HG02981 (cell line): ENCODE measurements around the gene RIPK4.

Source experiments
- ATAC-seq: cut with Tn5 transposase; IDR thresholded peaks from one replicate; pipeline ENCODE4 v1.9.1; 2021; ENCODE audit warnings: mild to moderate bottlenecking, moderate library complexity; ENCODE audit not compliant: unreplicated experiment

RIPK4 gene

DNA sequence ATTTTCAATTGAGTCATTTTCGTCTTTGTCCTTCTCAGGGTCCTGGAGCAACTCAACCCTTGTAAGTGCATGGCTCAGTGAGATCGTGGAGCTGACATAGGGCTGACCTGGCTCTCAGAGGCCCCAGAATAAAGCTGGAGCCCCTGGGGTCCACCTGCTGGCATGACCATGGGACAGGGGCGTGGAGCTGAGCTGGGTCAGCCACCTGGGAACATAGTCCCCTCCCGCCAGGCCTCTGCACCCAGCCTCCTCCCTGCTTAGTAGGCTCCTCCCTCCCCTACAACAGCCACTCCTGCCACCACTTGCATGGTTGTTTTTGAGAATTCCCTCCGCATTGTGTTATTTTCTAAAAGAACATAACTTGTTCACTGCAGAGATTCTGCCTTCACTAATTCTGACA lies 3.1 kb upstream of the RIPK4 start:
- no peak for ATAC-seq

DNA sequence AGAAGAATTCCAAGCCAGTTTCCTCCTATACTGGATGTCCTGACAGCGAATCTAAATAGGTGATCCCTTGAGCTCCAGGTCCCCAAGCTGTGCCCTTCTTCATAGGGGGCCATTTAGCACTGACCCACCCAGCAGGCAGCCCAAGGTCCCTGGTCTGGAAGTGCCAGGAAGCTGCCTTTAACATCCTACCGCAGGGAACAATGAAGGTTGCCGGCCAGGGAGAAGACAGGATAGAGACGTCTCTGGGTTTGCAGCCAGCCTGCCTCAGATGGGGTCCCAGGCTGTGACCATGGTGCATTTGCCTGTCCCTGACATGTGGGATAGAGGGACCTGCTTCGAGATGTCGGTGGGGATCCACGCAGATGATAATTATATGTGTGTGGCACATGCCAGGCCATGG lies 2.7 kb upstream of the RIPK4 start:
- ATAC-seq: no peak

DNA sequence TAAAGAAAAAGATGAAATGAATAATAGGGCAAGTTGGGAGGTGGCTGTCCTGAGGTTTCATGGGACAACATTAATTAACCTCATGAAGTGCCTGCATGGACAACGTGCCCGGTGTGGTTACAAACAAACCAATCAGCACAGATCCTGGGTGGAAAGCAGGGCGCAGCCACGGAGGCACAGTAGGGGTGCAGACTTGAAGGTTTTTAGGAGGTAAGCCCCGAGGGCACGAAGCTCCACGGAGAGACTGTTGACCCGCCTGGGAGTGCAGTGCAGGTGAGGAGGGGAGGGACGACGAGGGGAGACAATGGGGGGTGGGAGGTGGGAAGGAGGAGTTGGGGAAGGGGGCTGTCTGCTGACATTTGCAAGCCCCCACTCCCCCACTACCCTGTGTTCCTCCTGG lies 2.3 kb upstream of the RIPK4 start:
- ATAC-seq: no peak

GRCh38 chr21:41768437-41769042 lies 1.7 kb upstream of the RIPK4 start:
- ATAC-seq: no peak

DNA sequence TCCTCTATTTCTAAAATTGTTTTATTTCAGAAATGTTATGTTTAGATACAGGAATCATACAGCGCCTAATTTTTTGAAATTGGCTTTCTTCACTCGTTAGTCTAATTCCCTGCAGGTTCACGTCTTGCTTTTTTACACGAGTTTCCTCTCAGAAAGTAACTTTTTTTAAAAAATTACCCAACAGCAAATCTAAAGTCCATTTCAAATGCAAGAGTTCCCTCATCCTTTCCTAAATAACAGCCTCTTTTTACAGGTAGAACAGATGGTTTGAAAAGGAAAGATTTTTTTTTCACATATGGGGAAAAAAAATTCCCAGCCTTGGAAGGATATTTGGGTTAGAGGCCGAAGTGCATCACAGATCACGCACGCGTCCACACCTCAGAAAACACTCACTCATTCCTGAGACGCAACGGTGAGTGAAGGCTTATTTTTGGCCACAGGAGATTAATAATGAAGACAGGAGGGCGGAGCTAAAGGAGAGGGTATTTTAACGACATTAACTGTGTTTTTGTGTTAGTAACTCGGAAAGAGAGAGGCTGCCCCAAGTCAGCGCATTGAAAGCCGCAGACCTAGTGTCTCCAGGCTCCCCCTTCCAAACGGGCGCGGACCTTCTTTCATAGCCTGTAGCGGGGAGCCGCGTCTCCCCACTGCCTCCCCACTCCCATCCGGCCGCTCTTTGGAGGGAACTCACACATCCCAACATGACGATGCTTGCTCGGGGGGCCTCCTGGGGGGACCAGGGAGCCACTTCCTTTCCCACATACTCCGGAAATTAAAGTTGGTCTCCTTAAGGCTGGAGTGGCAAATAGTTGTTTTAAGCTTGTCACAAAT lies 969 bp upstream of the RIPK4 start:
- ATAC-seq: no peak

DNA sequence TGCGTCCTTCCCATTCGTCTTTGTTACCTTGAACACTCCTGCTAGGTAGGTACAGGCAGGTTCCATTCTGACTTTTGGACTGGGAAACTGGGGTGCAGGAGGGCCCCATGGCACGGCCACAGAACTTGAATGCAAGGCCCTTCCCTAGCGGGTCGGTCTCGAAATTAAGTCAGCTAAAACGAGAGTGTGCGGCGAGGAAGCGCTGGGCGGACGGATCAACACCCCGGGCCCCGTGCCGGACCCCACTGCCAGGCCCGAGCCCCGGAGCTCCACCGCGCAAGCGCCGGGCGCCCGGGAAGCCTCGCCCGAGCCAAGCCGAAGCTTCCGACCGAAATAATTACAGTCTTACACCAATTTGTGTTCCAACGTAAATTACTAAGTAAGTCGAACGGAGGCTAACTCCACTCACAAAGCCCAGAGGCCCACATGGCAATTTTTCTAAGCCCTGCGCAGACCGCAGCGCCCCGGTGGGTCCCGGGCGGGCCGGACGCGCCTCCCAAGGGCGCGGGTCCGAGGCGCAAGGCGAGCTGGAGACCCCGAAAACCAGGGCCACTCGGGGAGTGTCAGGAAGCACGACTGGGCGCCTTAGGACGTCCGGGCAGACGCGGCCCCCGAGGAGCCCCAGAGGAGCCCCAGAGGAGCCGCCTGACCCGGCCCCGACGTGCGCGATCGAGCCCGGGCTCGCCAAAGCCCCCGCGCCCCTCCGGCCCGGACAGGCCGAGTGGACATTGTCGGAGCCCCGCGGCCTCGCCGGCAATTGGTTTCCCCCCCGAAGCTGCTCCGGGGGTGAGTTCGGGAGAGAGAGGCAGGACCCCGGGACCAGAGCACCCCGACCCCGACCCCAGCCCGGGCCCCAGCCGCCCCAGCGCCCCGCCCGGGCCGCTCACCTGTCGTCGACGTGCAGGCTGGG lies 624 bp downstream of the RIPK4 start:
- no peak for ATAC-seq

DNA sequence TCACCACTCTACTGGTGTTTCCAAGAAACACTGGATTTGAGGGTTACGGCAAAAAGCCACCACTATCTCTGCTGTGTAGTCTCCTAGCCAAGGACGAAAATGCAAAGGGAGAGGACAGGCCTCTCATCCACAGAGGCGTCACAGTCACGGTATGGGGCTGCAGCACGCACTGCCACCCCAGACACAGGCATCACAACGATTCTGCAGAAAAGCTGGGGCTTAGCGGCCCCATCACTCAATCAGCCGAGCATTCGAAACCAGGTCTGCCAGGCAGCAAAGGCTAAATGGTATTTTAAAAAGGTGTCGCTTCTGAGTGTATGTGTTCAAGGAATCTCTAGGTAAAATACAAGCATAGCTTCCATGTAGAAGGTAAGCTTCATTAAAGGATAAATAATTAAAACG lies 1.4 kb downstream of the RIPK4 start:
- ATAC-seq: no peak

- no peak for ATAC-seq
Measured at GRCh38 chr21:41764558-41765419, 2.1 kb downstream of the RIPK4 start.

- ATAC-seq: no peak
Measured at GRCh38 chr21:41763996-41764395, 2.9 kb downstream of the RIPK4 start.

DNA sequence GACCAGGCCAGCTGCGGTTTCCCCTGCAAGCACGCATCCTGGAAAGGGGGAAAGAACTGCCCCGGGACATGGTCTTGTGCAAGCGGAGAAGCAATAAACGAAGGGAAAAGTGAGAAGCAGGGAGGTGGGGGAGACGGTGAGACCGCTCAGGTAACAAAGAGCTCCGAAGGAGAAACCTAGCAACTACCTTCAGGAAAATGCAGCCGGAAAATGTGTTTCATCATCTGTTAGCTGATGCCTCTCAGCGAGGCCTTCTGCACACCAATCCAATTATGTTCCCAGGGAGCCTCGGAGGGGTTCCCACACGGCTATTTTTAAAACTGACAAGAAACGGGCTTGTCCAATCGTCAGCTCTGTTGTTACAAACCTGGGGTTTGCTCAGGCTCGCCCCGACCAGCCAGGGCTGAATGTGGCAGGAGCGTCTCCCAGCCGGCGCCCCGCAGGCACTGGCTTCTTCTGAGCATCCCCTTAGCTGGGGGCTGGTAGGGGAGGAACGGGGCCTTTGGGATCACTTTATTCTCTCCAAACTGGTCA lies 3.4 kb downstream of the RIPK4 start:
- no peak for ATAC-seq

DNA sequence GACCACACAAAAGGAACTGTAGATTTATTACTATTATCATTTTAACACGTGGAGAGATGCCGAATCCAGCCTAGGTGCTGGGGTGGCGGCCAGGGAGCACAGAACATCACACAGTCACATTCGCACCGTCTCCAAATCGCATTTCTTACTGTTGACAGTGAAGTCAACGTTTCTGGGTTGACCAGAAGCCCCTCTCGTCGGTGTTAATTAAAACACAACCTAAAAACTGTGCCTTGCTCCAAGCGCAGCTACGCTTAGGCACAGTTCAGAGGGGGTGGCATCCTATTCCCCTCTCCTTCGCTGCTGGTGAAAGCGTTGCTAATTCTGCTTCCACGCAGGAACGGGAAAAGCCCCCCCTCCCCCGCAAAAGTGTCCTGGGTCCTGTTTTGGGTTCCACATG lies 4.1 kb downstream of the RIPK4 start:
- ATAC-seq: no peak

GRCh38 chr21:41761934-41762635 lies 4.8 kb downstream of the RIPK4 start:
- no peak for ATAC-seq

DNA sequence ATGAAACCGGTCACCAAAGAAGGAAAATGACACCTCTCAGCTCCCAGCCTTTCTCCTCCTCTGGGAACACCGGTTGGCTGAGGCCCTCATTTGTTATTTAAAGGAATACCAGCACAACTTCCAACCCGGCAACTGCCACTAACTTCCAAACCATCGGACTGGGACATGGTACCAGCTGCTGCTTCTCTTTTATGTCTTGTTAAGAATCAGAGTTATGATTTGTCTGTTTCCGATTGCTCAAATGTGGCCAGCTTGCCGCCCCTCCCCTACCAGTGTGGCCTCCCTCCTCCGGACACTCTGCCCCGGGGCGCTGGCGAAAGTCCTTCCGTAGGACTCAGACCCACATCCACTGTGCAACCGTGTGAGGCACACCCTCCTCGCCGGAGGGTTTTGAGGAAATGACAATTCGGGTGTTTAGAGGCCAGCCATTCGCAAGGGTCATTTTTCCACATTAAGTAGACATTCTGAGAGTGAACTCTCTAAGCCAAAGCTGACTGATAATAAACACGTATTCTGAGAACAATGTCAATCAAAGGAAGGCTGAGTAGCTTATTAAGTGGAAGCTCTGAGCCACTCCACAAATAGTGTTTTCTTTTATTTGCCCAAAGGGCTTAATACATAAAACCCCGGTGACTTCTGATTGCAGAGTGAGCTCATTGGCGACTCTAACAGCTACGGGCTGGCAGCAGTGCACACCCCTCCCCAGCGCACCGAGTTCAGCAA lies 5.5 kb downstream of the RIPK4 start:
- ATAC-seq: no peak

- ATAC-seq: no peak
Measured at GRCh38 chr21:41760411-41760810, 6.4 kb downstream of the RIPK4 start.

DNA sequence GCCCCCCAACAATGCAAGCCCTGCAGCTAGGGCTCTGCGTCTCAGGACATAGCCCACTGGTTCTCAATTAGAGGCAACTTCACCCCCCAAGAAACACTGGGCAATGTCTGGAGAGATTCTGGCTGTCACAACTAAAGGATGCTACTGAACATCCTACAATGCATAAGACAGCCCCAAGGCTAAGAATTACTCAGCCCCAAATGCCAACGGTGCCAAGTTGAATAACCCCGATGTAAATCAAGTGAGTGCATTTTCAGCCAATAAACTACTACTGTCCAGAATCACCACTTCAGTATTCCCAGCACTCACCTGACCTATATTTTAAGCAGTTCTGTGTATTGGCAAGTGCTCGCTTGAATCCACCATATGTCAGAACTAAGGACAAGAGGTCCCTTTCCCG lies 6.9 kb downstream of the RIPK4 start:
- ATAC-seq: no peak

DNA sequence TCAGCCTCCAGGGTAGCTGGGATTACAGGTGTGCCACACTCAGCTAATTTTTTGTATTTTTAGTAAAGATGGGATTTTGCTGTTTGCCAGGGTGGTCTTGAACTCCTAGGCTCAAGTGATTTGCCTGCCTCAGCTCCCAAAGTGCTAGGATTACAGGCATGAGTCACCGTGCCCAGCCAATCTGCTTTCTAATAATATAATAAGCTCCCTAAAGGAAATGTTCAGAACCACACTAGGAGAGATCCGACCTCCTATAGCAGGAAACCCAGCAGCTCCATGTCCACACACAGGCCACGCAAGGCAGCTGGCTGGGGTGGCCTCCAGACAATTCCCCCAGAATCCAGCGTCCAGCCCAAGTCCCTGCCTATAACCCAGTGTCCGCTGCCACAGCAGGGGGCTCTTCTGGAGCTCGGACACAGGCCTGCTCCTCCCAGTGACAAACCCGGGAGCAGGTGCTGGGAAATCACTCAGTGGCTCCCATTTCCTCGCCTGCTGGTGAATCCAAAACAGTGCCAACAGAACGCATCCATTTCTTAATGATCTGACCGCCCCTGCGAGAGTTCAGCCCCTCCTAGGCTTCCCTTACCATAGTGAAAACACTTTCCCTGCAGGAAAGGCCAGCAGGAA lies 7.5 kb downstream of the RIPK4 start:
- no peak for ATAC-seq

DNA sequence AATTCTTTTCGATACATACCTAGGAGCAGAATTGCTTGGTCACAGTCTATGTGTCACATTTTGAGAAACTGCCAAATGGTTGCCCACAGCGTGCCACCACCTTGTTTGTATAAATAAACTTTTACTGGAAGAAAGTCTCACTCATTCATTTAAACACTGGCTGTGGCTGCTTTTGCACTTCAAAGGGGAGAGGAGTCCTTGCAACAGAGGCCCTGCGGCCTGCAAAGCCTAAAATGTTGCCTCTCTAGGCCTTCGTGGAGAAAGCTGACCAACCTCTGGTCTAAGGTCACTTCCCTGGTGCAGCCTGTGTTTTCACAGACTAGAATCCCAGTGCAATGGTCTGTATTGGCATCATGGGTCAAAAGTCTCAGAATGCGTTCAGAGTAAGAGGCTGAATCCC lies 8.3 kb downstream of the RIPK4 start:
- ATAC-seq: no peak

- ATAC-seq: no peak
Measured at GRCh38 chr21:41755934-41756773, 10.7 kb downstream of the RIPK4 start.
